Stimulated activated CD4-positive, alpha-beta T cell treated with anti-CD3 and anti-CD28 coated beads, Interleukin-2, amount 100 ng/mL, for 4 hours (primary cell): ENCODE data around the gene ZNF133.
"Not testable (repeated sequence)": the region's sequence is repeated elsewhere in the genome, so short reads cannot be mapped to it uniquely, and the experiment has no call there.

ENCODE experiments used
- DNase-seq: peaks from one replicate; pipeline ENCODE4 v3.0.0-alpha.2; 2020; ENCODE audit warnings: low read depth

ZNF133 gene

GRCh38 chr20:18284805-18285533 lies 3.4 kb upstream of the ZNF133 start:
- DNase-seq = no peak

DNA sequence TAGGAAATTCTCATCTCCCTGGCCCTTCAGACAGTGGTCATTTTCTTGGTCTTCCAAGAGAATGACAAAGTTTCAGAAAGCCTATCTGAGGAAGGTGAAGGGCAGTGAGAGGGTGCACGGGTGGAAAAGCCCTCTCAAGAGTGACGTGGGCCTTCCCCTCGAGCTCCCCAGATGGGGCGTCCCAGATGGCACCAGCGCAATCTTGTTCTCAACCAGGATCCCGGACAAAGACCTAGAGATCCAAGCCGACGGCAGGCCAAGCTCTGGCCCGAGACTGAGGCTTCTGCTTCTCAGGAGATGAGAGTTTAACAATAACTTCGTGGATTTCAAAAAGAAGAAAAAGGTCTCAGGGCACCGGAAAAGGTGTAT lies 797 bp upstream of the ZNF133 start:
- DNase-seq = peak; percentile 2

DNA sequence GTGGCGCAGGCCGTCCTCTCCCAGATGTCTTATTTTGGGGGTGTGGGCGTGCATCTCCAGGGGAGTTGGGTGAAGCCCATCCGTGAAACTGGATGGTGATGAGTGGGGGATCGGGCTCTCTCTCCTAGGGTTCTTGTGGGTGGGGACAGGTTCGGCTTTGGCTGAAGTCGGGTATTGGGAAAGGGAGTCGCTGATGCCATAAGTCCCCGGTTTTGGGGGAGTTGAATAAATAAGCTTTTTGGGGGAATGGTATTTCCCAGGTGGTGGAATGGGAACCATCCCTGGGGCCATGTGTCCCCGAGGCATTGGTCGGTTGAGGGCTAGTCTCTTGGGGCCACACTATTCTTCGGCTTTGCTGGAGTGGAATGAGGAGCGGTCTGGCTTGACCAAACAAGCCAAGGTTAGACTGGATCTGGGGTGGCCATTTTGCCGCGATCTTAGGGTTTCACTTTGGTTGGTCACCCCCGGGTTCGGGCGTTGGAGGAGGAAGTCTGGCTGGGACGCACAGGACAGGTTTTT lies 481 bp downstream of the ZNF133 start:
- no peak for DNase-seq

GRCh38 chr20:18289306-18289705 lies 979 bp downstream of the ZNF133 start:
- no peak for DNase-seq

- no peak for DNase-seq
Observed at GRCh38 chr20:18299364-18299763, 11.0 kb downstream of the ZNF133 start.

GRCh38 chr20:18304618-18305017 lies 16.3 kb downstream of the ZNF133 start:
- DNase-seq = no peak

DNA sequence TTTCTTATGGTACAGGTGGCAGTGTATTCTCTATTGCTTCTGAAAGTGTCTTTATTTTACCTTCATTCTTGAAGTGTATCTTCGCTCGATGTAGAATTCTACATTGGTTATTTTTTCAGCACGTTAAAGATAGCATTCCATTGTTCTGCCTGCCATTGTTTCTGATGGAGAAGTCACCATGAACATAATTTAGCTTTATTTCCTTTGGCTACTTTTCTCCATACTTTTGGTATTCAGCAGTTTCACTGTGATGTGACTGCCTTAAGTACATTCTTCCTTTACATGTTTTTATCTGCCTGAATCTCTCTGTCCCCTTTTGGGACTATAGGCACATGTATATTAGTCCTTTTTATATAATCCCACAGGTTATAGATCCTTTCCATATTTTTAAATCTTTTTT lies 19.0 kb downstream of the ZNF133 start:
- DNase-seq = no peak

- DNase-seq = no peak
Observed at GRCh38 chr20:18310051-18310450, 21.7 kb downstream of the ZNF133 start.

DNA sequence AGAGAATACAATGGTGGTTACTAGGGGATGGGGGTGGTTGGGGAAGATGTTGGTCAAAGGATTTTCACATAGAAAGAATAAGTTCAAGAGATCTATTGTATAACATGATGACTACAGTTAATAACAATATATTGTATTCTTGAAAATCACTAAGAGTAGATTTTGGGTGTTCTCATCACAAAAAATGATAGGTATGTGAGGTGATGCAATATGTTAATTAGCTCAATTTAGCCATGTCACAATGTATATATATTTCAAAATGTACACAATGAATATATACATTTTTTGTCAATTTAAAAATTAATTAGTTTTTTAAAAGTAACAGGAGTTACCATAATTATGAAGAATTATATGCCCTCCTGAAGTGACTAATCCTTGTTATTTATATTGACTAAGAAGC lies 22.3 kb downstream of the ZNF133 start:
- no peak for DNase-seq

GRCh38 chr20:18312723-18313122 lies 24.4 kb downstream of the ZNF133 start:
- no peak for DNase-seq

DNA sequence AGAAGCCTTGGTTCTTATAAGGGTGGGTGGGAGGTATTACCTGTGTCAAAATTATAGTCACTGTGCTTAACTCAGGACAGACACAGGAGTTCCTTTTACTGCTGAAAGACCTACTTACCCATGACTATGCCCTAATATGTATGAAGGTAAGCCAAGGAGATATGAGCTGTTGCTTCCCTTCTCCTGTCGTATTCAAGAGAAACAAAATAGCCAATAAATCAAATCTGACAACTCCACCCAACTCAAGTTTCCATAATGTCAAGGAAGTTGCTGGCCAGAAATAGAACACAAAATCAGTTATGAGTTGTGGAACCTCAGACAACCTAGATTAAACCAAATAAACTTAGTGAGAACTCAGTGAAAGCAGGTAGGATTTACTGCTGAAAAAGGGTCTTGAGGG lies 25.1 kb downstream of the ZNF133 start:
- DNase-seq = no peak

DNA sequence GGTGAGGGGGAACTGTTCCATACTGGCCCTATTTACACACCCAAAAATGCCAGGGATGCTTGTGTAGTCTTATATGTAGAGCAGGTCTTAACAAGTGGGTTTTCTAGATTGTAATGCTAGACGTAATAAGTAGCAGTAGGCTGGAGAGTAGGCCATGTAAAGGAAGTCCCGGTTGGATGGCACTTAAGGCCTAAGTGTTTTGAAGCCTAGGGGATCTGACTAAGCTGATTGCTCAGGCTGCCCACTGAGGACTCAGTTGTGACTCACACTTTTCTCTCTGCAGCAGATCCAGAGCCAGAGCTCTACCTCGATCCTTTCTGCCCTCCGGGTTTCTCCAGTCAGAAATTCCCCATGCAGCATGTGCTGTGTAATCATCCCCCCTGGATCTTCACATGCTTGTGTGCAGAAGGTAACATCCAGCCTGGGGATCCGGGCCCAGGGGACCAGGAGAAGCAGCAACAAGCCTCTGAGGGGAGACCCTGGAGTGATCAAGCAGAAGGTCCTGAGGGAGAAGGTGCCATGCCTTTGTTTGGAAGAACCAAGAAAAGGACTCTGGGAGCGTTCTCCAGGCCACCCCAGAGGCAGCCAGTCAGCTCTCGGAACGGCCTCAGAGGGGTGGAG lies 26.6 kb downstream of the ZNF133 start:
- no peak for DNase-seq

DNA sequence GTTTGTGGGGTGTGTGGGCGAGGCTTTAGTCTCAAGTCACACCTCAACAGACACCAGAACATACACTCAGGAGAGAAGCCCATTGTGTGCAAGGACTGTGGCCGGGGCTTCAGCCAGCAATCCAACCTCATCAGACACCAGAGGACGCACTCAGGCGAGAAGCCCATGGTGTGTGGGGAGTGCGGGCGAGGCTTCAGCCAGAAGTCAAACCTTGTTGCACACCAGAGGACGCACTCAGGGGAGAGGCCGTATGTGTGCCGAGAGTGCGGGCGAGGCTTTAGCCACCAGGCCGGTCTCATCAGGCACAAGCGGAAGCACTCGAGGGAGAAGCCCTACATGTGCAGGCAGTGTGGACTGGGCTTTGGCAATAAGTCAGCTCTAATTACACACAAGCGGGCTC lies 27.8 kb downstream of the ZNF133 start:
- DNase-seq = no peak

DNA sequence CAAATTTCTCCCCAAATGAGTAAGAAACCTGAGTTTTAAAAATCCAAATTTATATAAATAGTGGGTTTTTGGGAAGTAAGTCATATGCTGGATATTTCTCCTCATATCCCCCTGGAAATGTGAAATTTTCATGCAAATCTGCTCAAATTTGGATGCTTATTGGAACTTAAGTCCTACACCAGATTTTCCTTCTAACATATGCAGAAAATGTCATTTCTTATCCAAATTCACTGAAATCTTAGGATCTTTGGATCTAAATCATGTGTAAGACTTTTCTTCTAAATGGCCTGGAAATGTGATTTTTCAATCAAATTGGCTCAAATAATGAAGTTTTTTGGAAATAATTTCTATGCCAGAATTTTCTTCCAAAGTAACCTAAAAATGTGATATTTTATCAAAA lies 33.0 kb downstream of the ZNF133 start:
- DNase-seq = no peak

- DNase-seq = no peak
Observed at GRCh38 chr20:18321976-18322950, 33.9 kb downstream of the ZNF133 start.

- DNase-seq = no peak
Observed at GRCh38 chr20:18323705-18324104, 35.4 kb downstream of the ZNF133 start.

GRCh38 chr20:18324596-18325089 lies 36.3 kb downstream of the ZNF133 start:
- DNase-seq = no peak

DNA sequence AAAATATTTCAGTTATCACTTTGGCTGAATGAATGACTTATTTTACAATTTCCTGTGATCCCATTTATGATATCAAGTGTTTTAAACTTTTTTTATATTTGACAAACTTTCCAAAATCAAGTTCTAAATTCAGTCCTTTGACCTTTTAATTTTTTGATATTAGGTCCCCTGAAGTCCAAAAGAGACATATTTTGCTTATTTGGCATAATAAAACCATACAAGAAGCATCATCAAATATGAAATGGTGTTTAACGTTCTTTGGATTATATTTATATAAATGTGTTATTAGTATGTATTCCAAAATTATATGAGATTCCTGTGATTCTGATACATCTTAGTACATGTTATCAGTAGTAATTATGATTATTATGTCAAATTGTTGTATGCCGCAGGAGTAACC lies 38.7 kb downstream of the ZNF133 start:
- no peak for DNase-seq

DNA sequence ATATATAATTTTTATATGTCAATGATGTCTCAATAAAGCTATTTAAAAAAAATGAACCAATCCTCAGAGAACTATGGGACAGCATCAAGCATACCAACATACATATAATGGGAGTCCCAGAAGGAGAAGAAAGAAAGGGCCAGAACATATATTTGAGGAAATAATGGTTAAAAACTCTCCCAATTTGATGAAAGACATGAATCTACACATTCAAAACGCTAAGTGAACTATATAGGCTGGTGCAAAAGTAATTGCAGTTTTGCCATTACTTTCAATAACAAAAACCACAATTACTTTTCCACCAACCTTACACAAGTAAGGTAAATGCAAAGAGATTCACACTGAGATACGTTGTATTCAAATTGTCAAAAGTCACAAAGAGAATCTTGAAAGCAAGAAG lies 43.4 kb downstream of the ZNF133 start:
- no peak for DNase-seq

DNA sequence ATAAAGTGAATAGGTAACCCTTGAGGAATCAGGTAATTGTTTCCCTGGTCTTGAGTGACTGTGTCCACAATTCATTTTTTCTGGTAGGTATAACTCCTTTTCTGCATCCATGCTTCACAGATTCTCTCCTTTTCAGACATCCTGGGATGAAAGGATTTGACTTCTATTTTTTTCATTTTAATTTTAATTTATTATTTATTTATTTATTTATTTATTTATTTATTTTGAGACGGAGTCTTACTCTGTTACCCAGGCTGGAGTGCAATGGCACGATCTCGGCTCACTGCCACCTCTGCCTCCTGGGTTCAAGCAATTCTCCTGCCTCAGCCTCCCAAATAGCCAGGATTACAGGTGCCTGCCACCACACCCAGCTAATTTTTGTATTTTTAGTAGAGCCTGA lies 61.4 kb downstream of the ZNF133 start:
- not testable (repeated sequence) for DNase-seq

GRCh38 chr20:18359854-18360253 lies 71.5 kb downstream of the ZNF133 start:
- no peak for DNase-seq

- DNase-seq = no peak
Observed at GRCh38 chr20:18360635-18361034, 72.3 kb downstream of the ZNF133 start.
